Aortic smooth muscle cell (primary cell): Measurements from ENCODE around the gene GALE. TPM values are rescaled to one million over a fixed set of nuclear protein-coding genes. Genes with fewer than 3 reads are reported as not detected.

Experiments
- total RNA-seq: library from RNA; depleted of rRNA; stranded (reverse); fragments of >200 nt; gene quantifications from 2 replicates; pipeline ENCODE4 v1.2.3, GENCODE V29; 2014

Gene GALE
- total RNA-seq: 19.3 and 29.3 TPM in 2 replicates

GRCh38 chr1:23800400-23801337 is at the start of gene GALE:
TSS of gene GALE (minus strand) at chr1:23800754. CDS start at chr1:23799007, 1,747 bp downstream.

GRCh38 chr1:23825076-23825761 is 24.7 kb upstream of the GALE start, which contains the start of gene HMGCL:
TSS of gene HMGCL (minus strand) at chr1:23825429. CDS start at chr1:23825415, 14 bp downstream.

GRCh38 chr1:23790696-23791515 is 9.6 kb downstream of the GALE start, which contains the start of gene LYPLA2:
TSS of gene LYPLA2 (plus strand) at chr1:23791145. CDS start at chr1:23792683, 1,538 bp downstream.

GRCh38 chr1:23777979-23778814 is 22.4 kb downstream of the GALE start, which contains the start of gene PITHD1:
TSS of gene PITHD1 (plus strand) at chr1:23778418. CDS start at chr1:23778516, 98 bp downstream.

Other genes starting within 250 kb of the GALE start
- 220 and 236 TPM in 2 replicates for gene ID3, start 241.3 kb downstream of the GALE start, total RNA-seq
- gene RPL11, start 108.9 kb downstream of the GALE start, total RNA-seq: 1,392 and 1,626 TPM in 2 replicates
- gene ELOA, start 57.3 kb downstream of the GALE start, total RNA-seq: 31.5 and 32.4 TPM in 2 replicates
- 31.5 and 44.3 TPM in 2 replicates for gene PITHD1, start 22.3 kb downstream of the GALE start, total RNA-seq
- 35.8 and 45.2 TPM in 2 replicates for gene LYPLA2, start 9.6 kb downstream of the GALE start, total RNA-seq
- gene HMGCL, start 24.7 kb upstream of the GALE start, total RNA-seq: 50.6 and 54.3 TPM in 2 replicates
- 21.8 and 26.3 TPM in 2 replicates for gene FUCA1, start 67.5 kb upstream of the GALE start, total RNA-seq
- gene CNR2, start 112.6 kb upstream of the GALE start, total RNA-seq: not detected in 2 replicates
- gene PNRC2, start 159.1 kb upstream of the GALE start, total RNA-seq: 90.9 and 143 TPM in 2 replicates
- 92.7 and 107 TPM in 2 replicates for gene SRSF10, start 179.6 kb upstream of the GALE start, total RNA-seq